HepG2 (cell line): ENCODE results near the gene EIF4G1. TPM values are rescaled to one million over a fixed set of nuclear protein-coding genes. Genes with fewer than 3 reads are reported as not detected.
A peak's percentile ranks its signal among the peaks of the same experiment; 100 is the strongest.
"Not testable (repeated sequence)": the region's sequence is repeated elsewhere in the genome, so short reads cannot be mapped to it uniquely, and the experiment has no call there.

Experiments
- ATAC-seq: fragments of 200-7000 bp; cut with Tn5 transposase; 3 replicates; pipeline ENCODE4 v1.9.1; 2020; ENCODE audit warnings: mild to moderate bottlenecking, moderate library complexity
- BruUV-seq: library from RNA; stranded (reverse); fragments of 400-500 nt; replicated peaks from 2 replicates; lab custom pipeline; 2021; lab: Mats Ljungman, UMichigan
- CTCF ChIA-PET: fragments of 300-600 bp; formaldehyde crosslinking; extraction: SDS; loops from one replicate; lab custom pipeline; 2021; ENCODE audit warnings: low total read pairs, inconsistent platforms, low intra/inter-chr PET ratio; lab: Yijun Ruan, JAX
- POLR2A ChIA-PET: fragments of 350-600 bp; sonication (Branson Sonifier 250); formaldehyde crosslinking; loops from one replicate; lab custom pipeline; 2020; ENCODE audit warnings: antibody characterized with exemption, inconsistent platforms; lab: Yijun Ruan, JAX
- DNase-seq: peaks from one replicate; pipeline ENCODE4 v3.0.0-alpha.2; 2015; ENCODE audit warnings: low spot score
- FAIRE-seq: peaks from 3 replicates; lab custom pipeline; 2011; peaks lifted over from hg19 to GRCh38; lab: Jason Lieb, UNC
- H2AFZ ChIP-seq: one replicate; pipeline ENCODE4 v1.6.1; 2011; ENCODE audit warnings: low read length, inconsistent platforms
- H3K27ac ChIP-seq: fragments of 300-600 bp; 3 replicates; pipeline ENCODE4 v1.8.0; 2011; ENCODE audit warnings: mixed run types, mild to moderate bottlenecking, mixed read lengths, low read length, inconsistent platforms; ENCODE audit not compliant: insufficient read depth; ENCODE audit errors: extremely low read length
- H3K27me3 ChIP-seq, 2 experiments: fragments of 200-600 bp in 1 of 2; 2 replicates in 1 of 2; 3 replicates in 1 of 2; pipeline versions ENCODE4 v1.6.0 to v1.8.0; 2011; ENCODE audit warnings: low read length in 2 of 2, mild to moderate bottlenecking in 2 of 2, moderate library complexity in 2 of 2, inconsistent platforms in 1 of 2; ENCODE audit not compliant: insufficient read depth in 2 of 2, control insufficient read depth in 1 of 2
- H3K36me3 ChIP-seq, 2 experiments: fragments of 200-600 bp in 1 of 2; replicated peaks in 1 of 2; 2 replicates in 1 of 2; 3 replicates in 1 of 2; pipeline versions ENCODE4 v1.5.1 to v1.8.0; 2011; ENCODE audit warnings: low read length in 2 of 2, inconsistent platforms in 1 of 2; ENCODE audit not compliant: insufficient read depth in 2 of 2, control insufficient read depth in 1 of 2
- H3K4me1 ChIP-seq: 2 replicates; pipeline ENCODE4 v1.5.1; 2012; ENCODE audit warnings: low read length, inconsistent platforms; ENCODE audit not compliant: insufficient read depth
- H3K4me2 ChIP-seq: 2 replicates; pipeline ENCODE4 v1.6.0; 2011; ENCODE audit warnings: low read depth, low read length, inconsistent platforms
- H3K4me3 ChIP-seq, 3 experiments: fragments of 200-600 bp in 1 of 3; sonication (generic), shearing (Covaris generic) in 1 of 3; replicated peaks in 1 of 3; 2 replicates each; pipeline ENCODE4 v1.5.1; 2011 to 2016; ENCODE audit warnings: low read length in 3 of 3, inconsistent platforms in 2 of 3, low read depth in 2 of 3, mild to moderate bottlenecking in 2 of 3, control low read depth in 1 of 3, mixed read lengths in 1 of 3; ENCODE audit not compliant: insufficient read depth in 1 of 3
- H3K79me2 ChIP-seq: one replicate; pipeline ENCODE4 v1.6.1; 2011; ENCODE audit warnings: low read length, inconsistent platforms; ENCODE audit not compliant: insufficient read depth
- H3K9ac ChIP-seq: 2 replicates; pipeline ENCODE4 v1.6.0; 2011; ENCODE audit warnings: mild to moderate bottlenecking, low read depth, low read length, inconsistent platforms; ENCODE audit not compliant: insufficient read depth
- H3K9me3 ChIP-seq: 2 replicates; pipeline ENCODE4 v1.5.1; 2012; ENCODE audit warnings: mild to moderate bottlenecking, low read length
- H4K20me1 ChIP-seq: 2 replicates; pipeline ENCODE4 v1.6.0; 2011; ENCODE audit warnings: inconsistent platforms, mild to moderate bottlenecking, low read length, moderate library complexity; ENCODE audit not compliant: insufficient read depth
- HNRNPK ChIP-seq: fragments of 200-400 bp; formaldehyde crosslinking; IDR thresholded peaks from 2 replicates; pipeline ENCODE4 v1.6.1; 2018; ENCODE audit warnings: low read length, low read depth, moderate library complexity, mild to moderate bottlenecking; ENCODE audit not compliant: poor library complexity, severe bottlenecking
- ZNF431 ChIP-seq: sonication (generic); formaldehyde crosslinking; IDR thresholded peaks from 2 replicates; pipeline ENCODE4 v1.9.0; 2022; ENCODE audit warnings: missing genetic modification reagents, low read depth, mild to moderate bottlenecking, borderline replicate concordance
- ZNF768 ChIP-seq: sonication (generic); formaldehyde crosslinking; IDR thresholded peaks from 2 replicates; pipeline ENCODE4 v1.4.0; 2020; ENCODE audit warnings: missing genetic modification reagents
- WGBS: methylation state at CpG from one replicate; pipeline ENCODE4 v1.1.6; 2017; ENCODE audit warnings: low lambda C conversion rate; 5-methylcytosine and 5-hydroxymethylcytosine counted together
- in situ Hi-C: cut with HindIII; loops from 2 replicates; pipeline ENCODE4 v1.10.0; 2017; ENCODE audit warnings: low pct_unique_long_range_greater_than_20kb; ENCODE audit not compliant: extremely low pct_ligation_motif_present
- intact Hi-C: fragments of 100-400 bp; cut with micrococcal nuclease; formaldehyde crosslinking; loops from one replicate; pipeline ENCODE4 v1.10.0; 2022; ENCODE audit not compliant: unreplicated experiment
- polyA plus RNA-seq, 8 experiments: library from polyadenylated mRNA; depleted of rRNA in 3 of 8; stranded (reverse) in 7 of 8; unstranded in 1 of 8; fragments of >200 nt; fragmentation: Illumina TruSeq in 4 of 8; extraction: Trizol in 4 of 8; gene quantifications; 2 replicates each; pipeline versions ENCODE4 v1.2.1 to v1.2.3, GENCODE V29; 2011 to 2016; ENCODE audit warnings: low read depth in 4 of 8, missing spikeins in 1 of 8, mixed read lengths in 1 of 8; ENCODE audit not compliant: insufficient read depth in 1 of 8
- total RNA-seq, 5 experiments: library from RNA; depleted of rRNA; stranded (reverse); fragments of >200 nt; fragmentation: Illumina TruSeq; extraction: Trizol; gene quantifications; 2 replicates each; pipeline ENCODE4 v1.2.3, GENCODE V29; 2016; ENCODE audit warnings: low read depth in 1 of 5
- TF ChIP-seq, protein P1 (sequence below): sonication (generic); formaldehyde crosslinking; IDR thresholded peaks from 2 replicates; pipeline ENCODE4 v1.4.0; 2020; ENCODE audit warnings: missing genetic modification reagents

EIF4G1 gene
- total and polyA plus RNA-seq, 2 of the 13 experiments (the other 11 are each of a cell fraction or from before 2014, with no cell fraction given) = 208 to 213 TPM

DNA sequence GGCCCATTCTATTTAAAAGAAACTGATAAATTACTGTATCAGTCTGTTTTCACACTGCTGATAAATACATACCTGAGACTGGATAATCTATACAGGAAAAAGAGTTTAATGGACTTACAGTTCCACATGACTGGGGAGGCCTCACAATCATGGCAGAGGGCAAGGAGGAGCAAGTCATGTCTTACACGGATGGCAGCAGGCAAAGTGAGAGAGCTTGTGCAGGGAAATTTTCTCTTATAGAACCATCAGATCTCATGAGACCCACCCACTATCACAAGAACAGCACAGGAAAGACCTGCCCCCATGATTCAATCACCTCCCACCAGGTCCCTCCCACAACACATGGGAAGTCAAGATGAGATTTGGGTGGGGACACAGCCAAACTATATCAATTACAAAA is 47.2 kb upstream of the EIF4G1 start:
- not testable (repeated sequence) for FAIRE-seq

GRCh38 chr3:184272269-184272668 is 42.1 kb upstream of the EIF4G1 start:
- no peak for FAIRE-seq
- WGBS = 0% methylated on average over 1 of the region's 1 CpG

More for the DNA sequence above, 47.2 kb upstream of the EIF4G1 start:
- H3K79me2 ChIP-seq, H2AFZ ChIP-seq, intact Hi-C loops, H3K27ac ChIP-seq, H3K4me3 ChIP-seq, H3K9me3 ChIP-seq, H3K4me2 ChIP-seq, BruUV-seq, ATAC-seq, in situ Hi-C loops, H3K9ac ChIP-seq, DNase-seq, POLR2A ChIA-PET, CTCF ChIA-PET, H4K20me1 ChIP-seq, H3K36me3 ChIP-seq, H3K4me1 ChIP-seq: not testable (repeated sequence)
- peak; percentile 74; the same call in 1 of the 2 replicates for TF ChIP-seq ZNF431 (CRISPR knock-in tag)
- peaks cover 0 to 13% of the 10 kb centered on the region in 2 experiments; a peak in 2 of 5 replicates for H3K27me3 ChIP-seq
- 67% methylated on average over 1 of the region's 1 CpG for WGBS

More at GRCh38 chr3:184272269-184272668, 42.1 kb upstream of the EIF4G1 start:
- TF ChIP-seq HNRNPK (peak; percentile 77), ZNF768 (CRISPR knock-in tag) (no peak)
- TF ChIP-seq, protein P1, sequence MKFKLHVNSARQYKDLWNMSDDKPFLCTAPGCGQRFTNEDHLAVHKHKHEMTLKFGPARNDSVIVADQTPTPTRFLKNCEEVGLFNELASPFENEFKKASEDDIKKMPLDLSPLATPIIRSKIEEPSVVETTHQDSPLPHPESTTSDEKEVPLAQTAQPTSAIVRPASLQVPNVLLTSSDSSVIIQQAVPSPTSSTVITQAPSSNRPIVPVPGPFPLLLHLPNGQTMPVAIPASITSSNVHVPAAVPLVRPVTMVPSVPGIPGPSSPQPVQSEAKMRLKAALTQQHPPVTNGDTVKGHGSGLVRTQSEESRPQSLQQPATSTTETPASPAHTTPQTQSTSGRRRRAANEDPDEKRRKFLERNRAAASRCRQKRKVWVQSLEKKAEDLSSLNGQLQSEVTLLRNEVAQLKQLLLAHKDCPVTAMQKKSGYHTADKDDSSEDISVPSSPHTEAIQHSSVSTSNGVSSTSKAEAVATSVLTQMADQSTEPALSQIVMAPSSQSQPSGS (CRISPR knock-in tag) = no peak
- Histone ChIP-seq H3K27me3 (peaks cover 5 to 32% of the 10 kb centered on the region in 2 experiments; a peak in 4 of 5 replicates), H3K79me2 (no peaks in the 10 kb centered on the region), H3K4me1 (no peaks in the 10 kb centered on the region), H3K4me2 (no peak overlapping the region), H3K27ac (no peak overlapping the region), H2AFZ (no peak overlapping the region), H3K9me3 (no peaks in the 10 kb centered on the region), H4K20me1 (no peaks in the 10 kb centered on the region), H3K9ac (no peak overlapping the region), H3K4me3 (no peak overlapping the region), H3K36me3 (no peaks in the 10 kb centered on the region)
- POLR2A ChIA-PET = no interaction called here
- CTCF ChIA-PET = no interaction called here
- no TSS peak for BruUV-seq
- DNase-seq = no peak
- intact Hi-C loops (no loop called here), in situ Hi-C loops (no loop called here)
- no peak for ATAC-seq
